OCI-LY3 (cell line): ENCODE data around the gene MACF1.
"Not testable (repeated sequence)": the region's sequence is repeated elsewhere in the genome, so short reads cannot be mapped to it uniquely, and the experiment has no call there.

ENCODE experiments used
- H2AFZ ChIP-seq: fragments of 200-600, 300-600 bp; shearing (Covaris generic); 2 replicates; pipeline ENCODE4 v1.6.0; 2014; ENCODE audit warnings: antibody characterized with exemption, low read depth, low read length
- H3K27ac ChIP-seq: fragments of 200-600, 300-600 bp; sonication (generic); 2 replicates; pipeline ENCODE4 v1.5.1; 2014; ENCODE audit warnings: mild to moderate bottlenecking, low read length, moderate library complexity, mixed read lengths
- H3K27me3 ChIP-seq: fragments of 200-600, 300-600 bp; sonication (generic); 2 replicates; pipeline ENCODE4 v1.6.1; 2014; ENCODE audit warnings: low read depth, low read length, mixed read lengths
- H3K36me3 ChIP-seq: fragments of 200-600, 300-600 bp; sonication (generic); replicated peaks from 2 replicates; pipeline ENCODE3; 2014; ENCODE audit warnings: low read depth, low read length, mixed read lengths
- H3K4me1 ChIP-seq: fragments of 300-600, 200-600 bp; sonication (generic); 2 replicates; pipeline ENCODE4 v1.6.1; 2014; ENCODE audit warnings: low read length, mixed read lengths
- H3K4me2 ChIP-seq: fragments of 200-600, 300-600 bp; sonication (generic); 2 replicates; pipeline ENCODE4 v1.6.1; 2014; ENCODE audit warnings: low read length, mixed read lengths
- H3K4me3 ChIP-seq: fragments of 300-600, 200-600 bp; sonication (generic); 2 replicates; pipeline ENCODE4 v1.5.1; 2014; ENCODE audit warnings: antibody characterized with exemption, mild to moderate bottlenecking, low read length, moderate library complexity
- H3K79me2 ChIP-seq: fragments of 300-600, 200-600 bp; shearing (Covaris generic); 2 replicates; pipeline ENCODE4 v1.6.1; 2014; ENCODE audit warnings: mild to moderate bottlenecking, low read length, mixed read lengths
- H3K9ac ChIP-seq: fragments of 300-600, 200-600 bp; shearing (Covaris generic); 2 replicates; pipeline ENCODE4 v1.6.0; 2014; ENCODE audit warnings: mild to moderate bottlenecking, low read length, moderate library complexity
- H3K9me3 ChIP-seq: fragments of 200-600, 300-600 bp; shearing (Covaris generic); 2 replicates; pipeline ENCODE4 v1.6.1; 2014; ENCODE audit warnings: low read length, mixed read lengths; ENCODE audit not compliant: insufficient read depth
- H4K20me1 ChIP-seq: fragments of 200-600, 300-600 bp; sonication (generic); 2 replicates; pipeline ENCODE4 v1.6.1; 2016; ENCODE audit warnings: low read length, mixed read lengths; ENCODE audit not compliant: insufficient read depth
- EZH2phosphoT487 ChIP-seq: fragments of 200-600 bp; shearing (Covaris generic); IDR thresholded peaks from 2 replicates; pipeline ENCODE4 v1.6.1; 2018; ENCODE audit warnings: antibody characterized with exemption, mixed run types, low read depth
- TF ChIP-seq, protein P1 (sequence below): fragments of 200-600, 300-600 bp; sonication (generic); IDR thresholded peaks from 2 replicates; pipeline ENCODE4 v1.5.1; 2014; ENCODE audit warnings: antibody characterized with exemption, low read length, low read depth

The MACF1 gene

DNA sequence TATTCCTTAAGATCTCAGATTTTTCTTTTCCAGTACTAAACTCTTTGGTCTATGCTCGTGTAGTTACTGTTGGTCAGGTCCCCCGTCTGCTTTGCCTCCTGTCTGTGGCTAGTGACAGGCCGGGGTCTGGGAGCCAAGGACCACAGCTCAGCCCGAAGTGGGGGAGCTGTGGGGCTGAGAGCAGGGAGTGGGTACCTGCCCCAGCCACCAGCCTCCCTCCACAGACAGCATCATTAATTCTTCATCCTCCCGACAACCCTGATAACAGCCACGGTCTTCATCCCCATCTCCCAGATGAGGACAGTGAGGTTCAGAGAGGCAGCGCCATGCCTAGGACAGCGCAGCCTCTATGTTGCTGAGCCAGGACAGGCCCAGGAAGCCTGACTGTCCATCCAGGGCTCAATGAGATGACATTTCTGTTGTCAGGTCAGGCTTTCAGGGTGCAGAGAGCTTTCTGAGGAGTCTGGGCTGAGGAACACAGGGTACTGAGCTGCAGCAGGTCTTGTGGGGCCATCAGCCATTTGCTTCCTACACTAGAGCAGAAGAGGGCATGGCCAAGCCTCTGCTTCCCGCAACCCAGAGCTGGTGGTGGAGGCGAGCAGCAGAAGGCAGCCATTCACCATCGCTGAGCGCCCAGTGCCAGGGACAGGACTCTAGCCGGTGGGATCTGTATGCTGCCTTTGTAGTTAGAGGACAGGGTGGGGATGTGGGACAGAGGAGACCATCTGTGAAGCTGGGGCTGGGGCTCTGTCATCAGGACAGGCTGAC is 288.7 kb downstream of the MACF1 start:
- H3K36me3 ChIP-seq, H4K20me1 ChIP-seq, H2AFZ ChIP-seq, H3K4me1 ChIP-seq, H3K4me2 ChIP-seq, H3K27me3 ChIP-seq, H3K27ac ChIP-seq, H3K9me3 ChIP-seq, H3K9ac ChIP-seq, H3K4me3 ChIP-seq, H3K79me2 ChIP-seq: not testable (repeated sequence)

DNA sequence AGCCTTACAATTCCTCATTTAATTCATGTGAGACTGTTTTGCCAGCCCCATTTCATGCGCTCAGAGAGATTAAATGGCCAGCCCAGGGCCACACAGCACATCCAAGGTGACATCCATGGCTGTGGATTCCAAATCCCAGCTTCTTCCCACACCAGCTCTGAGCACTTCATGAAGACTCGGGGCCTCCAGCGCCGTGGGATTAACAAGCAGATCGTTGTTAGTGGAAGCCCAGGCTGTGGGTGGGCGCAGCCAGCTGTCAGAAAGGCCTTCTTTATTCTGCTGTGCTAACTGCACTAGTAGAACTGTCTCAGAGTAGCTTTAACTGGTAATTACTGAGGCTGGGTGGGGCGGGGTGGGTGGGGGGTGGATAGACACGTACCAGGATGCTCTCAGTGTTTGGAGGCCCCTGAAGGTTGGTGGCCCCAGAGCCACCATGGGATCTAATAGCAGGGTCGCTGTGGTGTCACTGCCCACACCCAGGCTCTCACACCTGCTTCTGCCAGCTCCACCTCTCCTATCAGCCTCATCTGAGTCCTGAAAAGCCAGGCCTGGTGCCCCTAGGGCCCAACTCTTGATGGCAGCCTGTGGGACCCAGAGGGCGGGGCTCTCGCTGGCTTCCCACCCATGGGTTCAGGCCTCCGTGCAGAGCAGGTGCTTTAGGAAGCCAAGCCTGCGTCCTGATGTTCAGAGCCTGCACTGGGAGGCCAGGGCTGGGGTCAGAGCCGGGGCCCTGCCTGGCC is 290.3 kb downstream of the MACF1 start:
- no peaks in the 10 kb centered on the region for H3K9me3 ChIP-seq
- H3K4me1 ChIP-seq, result no peaks in the 10 kb centered on the region
- H3K27me3 ChIP-seq, result no peaks in the 10 kb centered on the region
- H3K4me2 ChIP-seq, result no peak overlapping the region
- no peak overlapping the region for H2AFZ ChIP-seq
- no peak overlapping the region for H3K4me3 ChIP-seq
- TF ChIP-seq, protein P1, sequence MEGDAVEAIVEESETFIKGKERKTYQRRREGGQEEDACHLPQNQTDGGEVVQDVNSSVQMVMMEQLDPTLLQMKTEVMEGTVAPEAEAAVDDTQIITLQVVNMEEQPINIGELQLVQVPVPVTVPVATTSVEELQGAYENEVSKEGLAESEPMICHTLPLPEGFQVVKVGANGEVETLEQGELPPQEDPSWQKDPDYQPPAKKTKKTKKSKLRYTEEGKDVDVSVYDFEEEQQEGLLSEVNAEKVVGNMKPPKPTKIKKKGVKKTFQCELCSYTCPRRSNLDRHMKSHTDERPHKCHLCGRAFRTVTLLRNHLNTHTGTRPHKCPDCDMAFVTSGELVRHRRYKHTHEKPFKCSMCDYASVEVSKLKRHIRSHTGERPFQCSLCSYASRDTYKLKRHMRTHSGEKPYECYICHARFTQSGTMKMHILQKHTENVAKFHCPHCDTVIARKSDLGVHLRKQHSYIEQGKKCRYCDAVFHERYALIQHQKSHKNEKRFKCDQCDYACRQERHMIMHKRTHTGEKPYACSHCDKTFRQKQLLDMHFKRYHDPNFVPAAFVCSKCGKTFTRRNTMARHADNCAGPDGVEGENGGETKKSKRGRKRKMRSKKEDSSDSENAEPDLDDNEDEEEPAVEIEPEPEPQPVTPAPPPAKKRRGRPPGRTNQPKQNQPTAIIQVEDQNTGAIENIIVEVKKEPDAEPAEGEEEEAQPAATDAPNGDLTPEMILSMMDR, result no peak
- no peak for TF ChIP-seq EZH2phosphoT487
- no peaks in the 10 kb centered on the region for H4K20me1 ChIP-seq
- H3K79me2 ChIP-seq, result no peaks in the 10 kb centered on the region
- H3K36me3 ChIP-seq, result no peaks in the 10 kb centered on the region
- H3K9ac ChIP-seq, result no peak overlapping the region
- H3K27ac ChIP-seq, result no peak overlapping the region

DNA sequence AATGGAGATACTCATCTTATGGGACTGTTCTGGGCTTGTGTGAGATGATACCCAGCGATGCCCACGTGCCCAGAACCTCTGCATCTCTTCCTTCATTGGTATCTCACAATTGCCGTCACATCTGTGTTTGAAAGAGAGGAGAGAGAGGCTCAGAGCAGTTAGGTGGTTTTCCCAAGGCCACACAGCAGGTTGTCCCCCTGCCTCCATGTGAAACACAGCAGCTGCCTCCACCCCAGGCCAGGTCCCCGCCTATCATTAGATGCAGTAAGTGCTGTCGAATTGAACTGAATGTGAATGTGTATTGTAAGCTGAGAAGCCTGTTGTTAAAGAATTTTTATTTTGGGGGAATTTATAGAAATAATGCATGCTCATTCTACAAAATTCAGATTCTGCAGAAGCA is 292.0 kb downstream of the MACF1 start:
- H3K79me2 ChIP-seq, H2AFZ ChIP-seq, H3K4me3 ChIP-seq, H3K36me3 ChIP-seq, H3K4me1 ChIP-seq, H3K4me2 ChIP-seq, H3K27ac ChIP-seq, H3K9ac ChIP-seq, H3K9me3 ChIP-seq, H3K27me3 ChIP-seq, H4K20me1 ChIP-seq: not testable (repeated sequence)

DNA sequence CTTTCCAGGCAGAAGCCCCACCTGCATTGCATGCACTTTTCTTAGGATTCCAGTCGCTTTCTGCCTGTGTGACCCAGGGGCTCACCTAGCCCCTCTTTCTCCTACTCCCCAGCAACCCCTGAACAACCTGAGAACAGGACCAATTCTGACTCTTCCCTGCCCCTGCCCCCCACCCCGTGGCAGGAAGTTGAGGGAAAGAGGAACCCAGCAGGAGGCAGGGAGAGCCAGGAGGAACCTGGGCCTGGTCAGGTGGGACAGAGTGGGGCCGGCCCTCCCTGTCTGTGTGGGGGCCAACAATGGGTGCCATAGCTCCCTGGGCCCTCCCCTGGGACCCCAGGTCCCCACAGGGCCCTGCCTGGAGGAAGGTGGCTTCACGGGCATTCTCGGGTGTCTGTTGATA is 293.1 kb downstream of the MACF1 start:
- no peaks in the 10 kb centered on the region for H3K4me1 ChIP-seq
- H3K4me3 ChIP-seq, result no peak overlapping the region
- TF ChIP-seq, protein P1, result no peak
- no peak for TF ChIP-seq EZH2phosphoT487
- H3K9me3 ChIP-seq, result no peaks in the 10 kb centered on the region
- H2AFZ ChIP-seq, result no peak overlapping the region
- no peaks in the 10 kb centered on the region for H3K27me3 ChIP-seq
- H3K27ac ChIP-seq, result no peak overlapping the region
- H4K20me1 ChIP-seq, result no peaks in the 10 kb centered on the region
- H3K36me3 ChIP-seq, result no peaks in the 10 kb centered on the region
- no peak overlapping the region for H3K4me2 ChIP-seq
- H3K9ac ChIP-seq, result no peak overlapping the region
- no peaks in the 10 kb centered on the region for H3K79me2 ChIP-seq

DNA sequence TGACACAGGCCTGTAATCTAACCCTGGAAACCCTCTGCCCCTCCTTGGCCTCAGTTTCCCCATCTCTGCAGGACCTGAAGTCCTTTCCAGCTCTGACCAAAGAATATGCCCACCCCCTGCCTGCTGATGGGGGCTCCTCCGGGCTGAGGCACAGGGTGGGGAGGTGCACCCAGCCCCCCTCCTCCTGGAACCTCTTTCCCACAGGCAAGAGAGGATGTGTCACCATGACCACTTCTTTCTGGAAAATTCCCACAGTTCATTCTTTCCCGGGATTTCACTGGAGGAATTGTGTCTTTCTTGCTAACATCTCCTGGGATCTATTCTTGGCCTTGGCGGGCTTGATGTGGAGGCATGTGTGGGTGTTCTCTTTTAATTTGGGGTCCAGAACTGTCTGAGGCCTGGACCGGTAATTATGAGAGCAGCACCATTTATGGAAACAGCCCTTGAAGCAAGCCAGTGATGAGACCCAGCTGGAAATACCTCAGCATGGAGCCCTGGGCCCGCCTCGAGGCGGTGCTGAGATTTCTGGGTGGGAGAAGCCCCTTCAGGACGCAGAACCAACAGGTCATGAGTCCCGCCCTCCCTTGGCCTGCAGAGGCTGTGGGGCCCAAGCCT is 293.7 kb downstream of the MACF1 start:
- H3K79me2 ChIP-seq, H3K27ac ChIP-seq, H3K9ac ChIP-seq, H4K20me1 ChIP-seq, H3K4me3 ChIP-seq, H3K4me2 ChIP-seq, H3K9me3 ChIP-seq, H3K36me3 ChIP-seq, H3K4me1 ChIP-seq, H3K27me3 ChIP-seq, H2AFZ ChIP-seq: not testable (repeated sequence)

DNA sequence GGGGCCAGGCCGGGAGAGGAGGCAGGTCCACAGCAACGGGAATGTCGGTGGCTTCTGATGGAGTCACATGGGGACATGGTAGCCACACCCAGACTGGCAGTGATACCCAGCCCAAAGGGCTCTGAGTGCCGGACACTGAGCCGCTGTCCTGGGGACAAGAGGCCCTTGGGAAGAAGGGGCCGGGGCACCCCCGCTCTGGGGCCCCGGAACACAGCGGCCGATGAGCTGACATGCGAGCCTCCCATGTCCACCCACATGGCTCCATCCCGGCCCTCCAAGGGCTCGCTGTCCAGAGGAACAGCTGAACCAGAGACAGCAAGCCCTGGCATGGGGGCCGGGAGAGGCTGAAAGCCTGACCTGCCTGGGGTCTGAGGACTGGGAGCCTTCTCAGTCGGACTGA is 294.3 kb downstream of the MACF1 start:
- H3K9ac ChIP-seq, H3K4me2 ChIP-seq, H3K36me3 ChIP-seq, H3K4me1 ChIP-seq, H3K9me3 ChIP-seq, H3K79me2 ChIP-seq, H3K4me3 ChIP-seq, H3K27me3 ChIP-seq, H2AFZ ChIP-seq, H3K27ac ChIP-seq, H4K20me1 ChIP-seq: not testable (repeated sequence)
